HG03025 (cell line): ENCODE measurements around the gene TLCD3A.
"Not testable (repeated sequence)": the region's sequence is repeated elsewhere in the genome, so short reads cannot be mapped to it uniquely, and the experiment has no call there.

Experiments
- ATAC-seq: cut with Tn5 transposase; IDR thresholded peaks from one replicate; pipeline ENCODE4 v1.9.1; 2021; ENCODE audit warnings: mild to moderate bottlenecking, moderate library complexity; ENCODE audit not compliant: unreplicated experiment, low FRiP score

Gene TLCD3A

GRCh38 chr17:746783-747629 is 14.6 kb downstream of the TLCD3A start:
- no peak for ATAC-seq

- not testable (repeated sequence) for ATAC-seq
Measured at GRCh38 chr17:748604-749003, 16.2 kb downstream of the TLCD3A start.

GRCh38 chr17:749359-749758 is 17.0 kb downstream of the TLCD3A start:
- not testable (repeated sequence) for ATAC-seq

DNA sequence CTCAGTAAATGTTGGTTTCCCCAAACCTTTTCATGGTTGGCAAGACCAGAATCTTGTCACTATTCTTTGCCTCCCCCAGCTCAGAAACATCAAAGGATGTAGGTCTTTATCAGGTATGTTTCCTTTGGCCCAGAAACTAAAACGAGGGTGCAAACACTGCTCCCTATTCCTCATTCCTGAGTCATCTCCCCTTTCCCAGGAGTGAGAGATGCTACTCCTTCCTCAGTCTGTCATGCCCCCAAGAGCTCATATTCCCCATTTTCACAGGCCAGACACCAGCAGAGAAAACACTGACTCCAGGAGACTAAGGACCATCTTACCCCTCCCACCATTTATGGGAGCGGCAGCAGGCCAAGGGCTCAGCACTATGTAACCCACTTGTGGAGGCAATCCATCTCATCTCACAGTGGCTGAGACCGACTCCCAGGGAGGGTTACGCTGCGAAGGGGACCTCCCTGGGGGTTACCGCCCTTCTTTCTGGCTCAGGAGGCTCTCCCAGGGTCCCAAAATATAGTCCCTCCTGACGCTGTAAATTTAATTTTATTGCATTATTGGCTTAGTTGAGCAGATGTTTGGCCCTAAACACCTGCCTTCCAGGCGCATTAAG is 18.1 kb downstream of the TLCD3A start:
- ATAC-seq: no peak

DNA sequence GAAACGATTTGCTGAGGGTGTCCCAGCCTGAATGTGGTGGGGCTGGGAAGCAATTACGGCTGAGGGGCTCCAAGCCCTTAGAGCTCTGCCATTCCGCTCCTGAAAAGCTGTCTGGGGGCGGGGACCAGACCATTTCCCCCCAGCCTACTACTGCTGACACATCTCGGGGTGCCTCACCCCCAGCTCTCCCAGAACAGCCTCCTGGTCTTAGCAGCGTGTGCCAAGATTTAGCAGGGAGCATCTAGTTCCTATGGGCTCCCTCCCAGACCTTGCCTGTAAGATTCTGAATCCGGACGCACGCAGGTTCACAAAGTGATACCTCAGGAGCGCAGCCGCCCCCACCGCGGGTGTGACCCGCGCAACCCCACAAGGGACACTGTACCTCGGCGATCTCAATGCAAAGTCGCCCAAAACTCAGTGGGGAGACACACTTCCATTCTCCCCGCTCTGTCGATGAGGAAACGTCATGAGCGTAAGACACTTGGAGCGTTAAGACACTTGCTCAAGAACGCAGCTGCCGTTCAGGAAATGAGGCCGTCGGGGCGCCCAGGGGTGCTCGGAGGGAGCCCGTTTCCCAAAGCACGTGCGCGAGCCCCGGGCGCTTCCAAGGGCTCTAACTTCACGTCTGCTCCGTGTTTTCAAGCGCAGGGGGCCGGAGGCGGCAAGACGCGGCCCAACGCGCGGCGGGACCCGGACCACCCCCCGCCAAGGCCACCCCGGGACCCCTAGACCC is 19.0 kb downstream of the TLCD3A start:
- peak; percentile 22 for ATAC-seq

DNA sequence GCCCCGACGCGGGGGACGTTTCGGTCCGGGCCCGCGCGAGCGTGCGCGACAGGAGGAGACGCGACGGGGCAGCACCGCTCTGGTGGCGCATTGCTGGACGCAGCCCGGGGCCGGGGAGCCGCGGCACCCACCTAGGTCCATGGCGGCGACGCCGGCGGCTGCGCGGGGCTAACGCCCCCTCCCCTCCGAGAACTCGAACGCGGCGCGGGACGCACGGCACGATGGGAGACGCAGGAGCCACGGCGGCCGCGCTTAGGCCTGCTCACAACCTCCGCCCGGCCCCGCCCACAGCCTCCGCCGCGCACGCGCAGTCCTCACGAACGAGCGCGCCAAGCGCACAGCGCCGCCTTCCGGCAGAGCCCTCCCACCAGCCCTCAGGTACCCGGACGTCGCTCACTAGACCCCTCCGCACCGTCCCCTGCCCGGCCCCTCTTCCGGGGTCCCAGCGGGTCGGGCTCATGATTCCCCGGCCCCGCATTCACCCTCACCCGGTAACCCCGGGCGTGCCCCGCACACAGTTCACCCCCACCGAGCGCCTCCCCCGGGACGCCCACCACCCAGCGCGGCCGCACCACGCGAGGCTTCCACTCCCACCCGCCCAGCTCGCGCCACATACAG is 19.7 kb downstream of the TLCD3A start, which contains the start of gene GEMIN4:
Gene GEMIN4, minus strand, starts transcription at position 263 of the 618 bp plus-strand sequence. Its CDS starts 122 bp downstream, at position 141.
- peak; percentile 78 for ATAC-seq

DNA sequence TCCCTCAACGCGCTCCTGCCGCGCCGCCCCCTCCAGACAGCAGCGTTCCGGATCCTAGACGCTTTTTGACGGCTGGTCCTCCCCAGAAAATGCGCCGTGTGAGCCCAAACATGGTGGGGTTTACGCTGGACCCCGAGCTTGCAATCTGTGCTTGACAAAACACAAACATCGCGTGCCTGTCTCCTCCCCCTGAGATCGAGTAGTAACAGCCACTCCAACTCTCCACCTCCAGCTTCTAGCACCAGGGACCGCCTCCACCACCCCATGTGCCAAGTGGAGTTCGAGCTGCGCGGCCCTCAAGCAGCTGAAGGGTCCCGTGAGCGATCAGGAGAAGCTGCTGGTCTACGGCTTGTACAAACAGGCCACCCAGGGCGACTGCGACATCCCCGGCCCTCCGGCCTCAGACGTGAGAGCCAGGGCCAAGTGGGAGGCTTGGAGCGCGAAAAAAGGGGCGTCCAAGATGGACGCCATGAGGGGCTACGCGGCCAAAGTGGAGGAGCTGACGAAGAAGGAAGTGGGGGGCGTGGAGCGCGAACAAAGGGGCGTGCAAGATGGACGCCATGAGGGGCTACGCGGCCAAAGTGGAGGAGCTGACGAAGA is 20.3 kb downstream of the TLCD3A start:
- no peak for ATAC-seq

- no peak for ATAC-seq
Measured at GRCh38 chr17:753418-753817, 21.0 kb downstream of the TLCD3A start.

GRCh38 chr17:755319-755961 is 23.0 kb downstream of the TLCD3A start:
- ATAC-seq: not testable (repeated sequence)

- not testable (repeated sequence) for ATAC-seq
Measured at GRCh38 chr17:756010-756567, 23.7 kb downstream of the TLCD3A start.

DNA sequence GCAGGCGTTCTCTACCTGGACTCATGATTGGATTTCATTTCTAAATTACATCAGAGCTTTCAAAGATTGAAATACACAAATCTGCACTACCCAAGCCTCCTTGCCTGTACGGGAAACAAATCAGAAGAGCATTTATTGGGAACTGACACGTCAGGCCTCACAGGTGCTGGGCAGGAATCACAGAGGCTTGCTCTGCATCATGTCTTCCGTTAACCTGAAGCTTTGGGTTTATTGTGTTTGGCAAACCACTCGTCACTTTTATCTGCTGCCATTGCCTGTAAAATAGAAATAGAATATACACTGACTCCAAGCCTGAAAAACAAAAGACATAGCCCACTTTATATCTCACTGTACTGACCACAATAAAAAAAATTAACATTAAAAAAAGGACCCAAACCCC is 27.6 kb downstream of the TLCD3A start:
- ATAC-seq: no peak

DNA sequence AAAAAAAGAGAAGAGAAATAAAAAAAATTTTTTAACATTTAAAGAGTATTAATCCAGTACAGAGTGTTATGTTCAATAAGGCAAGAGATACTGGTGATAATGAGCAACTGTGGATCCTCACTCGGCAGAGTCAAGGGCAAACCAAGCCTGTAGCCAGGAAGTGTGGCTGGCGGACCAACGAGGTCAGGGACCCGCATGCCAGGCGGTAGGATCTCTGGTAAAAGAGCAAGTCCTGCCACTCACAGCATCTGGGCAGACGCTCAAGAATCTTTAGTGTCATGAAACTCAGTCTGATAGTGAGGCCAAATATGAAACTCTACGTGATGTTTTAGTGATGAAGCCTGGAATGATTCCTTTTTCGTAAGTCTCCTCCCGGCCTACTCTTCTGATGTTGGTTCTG is 28.0 kb downstream of the TLCD3A start:
- ATAC-seq: no peak

- ATAC-seq: no peak
Measured at GRCh38 chr17:767076-767475, 34.7 kb downstream of the TLCD3A start.

GRCh38 chr17:773016-773415 is 40.6 kb downstream of the TLCD3A start:
- ATAC-seq: no peak

- ATAC-seq: no peak
Measured at GRCh38 chr17:773467-774312, 41.3 kb downstream of the TLCD3A start.

DNA sequence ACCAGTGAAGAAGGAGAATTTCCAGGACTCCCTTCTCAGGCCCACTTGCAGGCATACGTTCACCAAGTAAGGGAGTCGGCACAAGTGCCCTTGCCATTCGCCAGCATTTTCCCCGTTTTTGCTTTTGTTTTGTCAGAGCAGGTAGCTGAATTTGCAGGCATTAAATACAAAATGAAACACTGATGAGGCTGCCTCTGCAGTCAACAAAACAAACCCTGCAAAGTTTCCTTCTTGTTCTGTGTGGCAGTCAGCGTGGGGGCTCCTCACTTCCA is 41.9 kb downstream of the TLCD3A start:
- ATAC-seq: no peak

DNA sequence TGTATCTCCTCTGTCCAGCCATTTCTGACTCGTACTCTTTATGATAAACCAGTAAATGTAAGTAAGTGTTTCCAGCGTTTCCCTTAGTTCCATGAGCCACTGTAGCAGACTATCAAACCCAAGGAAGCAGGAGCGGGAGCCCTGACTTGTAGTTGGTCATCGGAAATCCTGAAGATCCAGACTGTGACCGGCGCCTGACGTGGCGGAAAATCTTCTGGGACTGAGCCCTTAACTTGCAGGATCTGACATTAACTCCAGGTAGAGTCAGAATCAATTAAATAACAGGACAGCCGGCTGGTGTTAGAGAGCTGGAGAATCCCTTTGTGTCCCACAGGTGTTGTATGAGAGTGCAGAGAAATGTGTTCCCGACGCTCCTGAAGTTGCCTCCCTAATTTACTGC is 45.7 kb downstream of the TLCD3A start:
- ATAC-seq: no peak

- peak; percentile 71 for ATAC-seq
Measured at GRCh38 chr17:781805-782731, 49.7 kb downstream of the TLCD3A start, which contains the start of the genes GLOD4 and MRM3. Gene GLOD4, minus strand, starts transcription at chr17:782280. Its CDS starts 25 bp downstream, at chr17:782255. Gene MRM3, plus strand, starts transcription at chr17:782353. Its CDS starts 26 bp downstream, at chr17:782379.
